NT2/D1 (cell line): ENCODE data around the gene FOXD2.

Experiments used
- SUZ12 ChIP-seq: IDR thresholded peaks from 2 replicates; pipeline ENCODE4 v1.6.1; 2011; ENCODE audit not compliant: insufficient read length, insufficient read depth; ENCODE audit errors: extremely low read depth
- ZNF274 ChIP-seq: IDR thresholded peaks from 2 replicates; pipeline ENCODE4 v1.6.1; 2011; ENCODE audit warnings: mild to moderate bottlenecking, low read depth, low read length

DNA sequence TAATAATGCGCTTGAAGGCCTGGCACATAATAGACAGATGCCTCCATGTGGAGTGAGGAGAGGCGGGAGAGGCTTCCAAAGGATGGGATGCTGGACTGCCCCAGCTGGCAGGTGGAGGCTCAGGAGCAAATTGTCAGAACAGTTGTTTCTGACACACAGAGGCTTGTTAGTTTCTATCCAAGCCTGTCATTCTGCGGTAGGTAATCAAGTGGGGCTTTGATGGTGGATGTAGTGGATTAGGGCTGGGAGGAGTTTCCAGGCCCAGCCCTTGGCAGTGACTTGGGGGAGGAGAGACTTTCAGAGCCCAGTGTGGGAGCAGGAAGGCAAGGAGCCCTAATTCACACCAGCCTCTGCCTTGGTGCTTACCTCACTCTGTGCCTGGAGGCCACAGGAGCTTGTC lies 44.1 kb downstream of the FOXD2 start:
- TF ChIP-seq ZNF274 (no peak), SUZ12 (no peak)
